ENCODE data around the gene PTK7.

Gene PTK7

GRCh38 chr6:43082806-43083655, 6.9 kb downstream of the PTK7 start:
- no peaks in the 10 kb centered on the region for H3K36me3 ChIP-seq (ENCODE audit: low read depth)
- no peaks in the 10 kb centered on the region for H3K9me3 ChIP-seq (ENCODE audit: severe bottlenecking)
- TF ChIP-seq, protein P1, sequence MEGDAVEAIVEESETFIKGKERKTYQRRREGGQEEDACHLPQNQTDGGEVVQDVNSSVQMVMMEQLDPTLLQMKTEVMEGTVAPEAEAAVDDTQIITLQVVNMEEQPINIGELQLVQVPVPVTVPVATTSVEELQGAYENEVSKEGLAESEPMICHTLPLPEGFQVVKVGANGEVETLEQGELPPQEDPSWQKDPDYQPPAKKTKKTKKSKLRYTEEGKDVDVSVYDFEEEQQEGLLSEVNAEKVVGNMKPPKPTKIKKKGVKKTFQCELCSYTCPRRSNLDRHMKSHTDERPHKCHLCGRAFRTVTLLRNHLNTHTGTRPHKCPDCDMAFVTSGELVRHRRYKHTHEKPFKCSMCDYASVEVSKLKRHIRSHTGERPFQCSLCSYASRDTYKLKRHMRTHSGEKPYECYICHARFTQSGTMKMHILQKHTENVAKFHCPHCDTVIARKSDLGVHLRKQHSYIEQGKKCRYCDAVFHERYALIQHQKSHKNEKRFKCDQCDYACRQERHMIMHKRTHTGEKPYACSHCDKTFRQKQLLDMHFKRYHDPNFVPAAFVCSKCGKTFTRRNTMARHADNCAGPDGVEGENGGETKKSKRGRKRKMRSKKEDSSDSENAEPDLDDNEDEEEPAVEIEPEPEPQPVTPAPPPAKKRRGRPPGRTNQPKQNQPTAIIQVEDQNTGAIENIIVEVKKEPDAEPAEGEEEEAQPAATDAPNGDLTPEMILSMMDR (IDR thresholded peaks at IDR 0.05; ENCODE audit: poor library complexity, severe bottlenecking), result no peak
- ATAC-seq (ENCODE audit: low read depth) (no peak), DNase-seq (ENCODE audit: low spot score) (no peak)
- H3K27me3 ChIP-seq (ENCODE audit: insufficient read depth, poor library complexity, severe bottlenecking), result no peaks in the 10 kb centered on the region
- no peak overlapping the region for H3K4me3 ChIP-seq (ENCODE audit: severe bottlenecking)
- H3K27ac ChIP-seq (ENCODE audit: poor library complexity, severe bottlenecking), result no peak overlapping the region
- H3K4me1 ChIP-seq (ENCODE audit: insufficient read depth, poor library complexity, severe bottlenecking), result peaks cover 3% of the 10 kb centered on the region

DNA sequence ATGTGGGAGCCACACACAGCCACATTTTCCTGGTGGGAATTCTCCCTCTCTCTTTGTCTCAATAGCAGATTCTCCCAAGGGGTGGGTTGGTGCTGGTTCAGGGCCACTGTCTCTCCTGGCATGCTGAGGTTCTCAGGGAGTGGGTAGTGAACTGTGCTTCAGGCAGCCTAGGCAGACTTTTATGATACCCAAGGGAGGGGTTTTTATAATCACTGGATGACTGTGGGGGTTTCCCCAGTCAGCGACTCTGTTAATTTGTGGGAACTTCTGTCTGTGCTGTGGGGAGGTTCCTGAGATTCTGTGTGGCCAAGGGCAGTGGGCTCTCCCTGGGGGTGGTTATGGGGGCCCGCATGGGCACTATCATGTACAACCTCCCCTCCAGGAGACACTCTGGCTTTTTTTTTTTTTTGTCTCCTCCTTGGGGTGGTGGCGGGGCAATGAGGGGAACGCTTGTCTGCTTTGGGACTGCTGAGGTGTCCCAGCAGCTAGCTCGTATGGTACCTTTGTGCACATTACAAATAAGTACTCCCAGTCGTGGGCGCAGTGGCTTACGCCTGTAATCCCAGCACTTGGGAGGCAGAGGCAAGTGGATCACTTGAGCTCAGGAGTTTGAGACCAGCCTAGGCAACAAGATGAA, 10.0 kb downstream of the PTK7 start:
- TF ChIP-seq, protein P1 (IDR thresholded peaks at IDR 0.05; ENCODE audit: poor library complexity, severe bottlenecking), result no peak
- peaks cover 28% of the 10 kb centered on the region for H3K4me1 ChIP-seq (ENCODE audit: insufficient read depth, poor library complexity, severe bottlenecking)
- H3K27me3 ChIP-seq (ENCODE audit: insufficient read depth, poor library complexity, severe bottlenecking), result no peaks in the 10 kb centered on the region
- no peak for DNase-seq (ENCODE audit: low spot score)
- H3K9me3 ChIP-seq (ENCODE audit: severe bottlenecking), result no peaks in the 10 kb centered on the region
- ATAC-seq (ENCODE audit: low read depth), result no peak
- H3K36me3 ChIP-seq (ENCODE audit: low read depth), result no peaks in the 10 kb centered on the region
- no peak overlapping the region for H3K4me3 ChIP-seq (ENCODE audit: severe bottlenecking)
- H3K27ac ChIP-seq (ENCODE audit: poor library complexity, severe bottlenecking), result no peak overlapping the region

GRCh38 chr6:43088654-43089056, 12.5 kb downstream of the PTK7 start:
- DNase-seq (ENCODE audit: low spot score) (peak; percentile 77), ATAC-seq (ENCODE audit: low read depth) (peak; percentile 94)
- no peaks in the 10 kb centered on the region for H3K9me3 ChIP-seq (ENCODE audit: severe bottlenecking)
- no peaks in the 10 kb centered on the region for H3K27me3 ChIP-seq (ENCODE audit: insufficient read depth, poor library complexity, severe bottlenecking)
- TF ChIP-seq, protein P1 (IDR thresholded peaks at IDR 0.05; ENCODE audit: poor library complexity, severe bottlenecking), result no peak
- H3K36me3 ChIP-seq (ENCODE audit: low read depth), result no peaks in the 10 kb centered on the region
- peak overlapping the region; percentile 62 for H3K27ac ChIP-seq (ENCODE audit: poor library complexity, severe bottlenecking)
- peaks cover 35% of the 10 kb centered on the region for H3K4me1 ChIP-seq (ENCODE audit: insufficient read depth, poor library complexity, severe bottlenecking)
- no peak overlapping the region for H3K4me3 ChIP-seq (ENCODE audit: severe bottlenecking)

- TF ChIP-seq, protein P1 (IDR thresholded peaks at IDR 0.05; ENCODE audit: poor library complexity, severe bottlenecking), result no peak
Measured at GRCh38 chr6:43089467-43089866, 13.4 kb downstream of the PTK7 start.

More at GRCh38 chr6:43089467-43089866, 13.4 kb downstream of the PTK7 start:
- Histone ChIP-seq H3K27me3 (ENCODE audit: insufficient read depth, poor library complexity, severe bottlenecking) (no peaks in the 10 kb centered on the region), H3K9me3 (ENCODE audit: severe bottlenecking) (no peaks in the 10 kb centered on the region), H3K4me1 (ENCODE audit: insufficient read depth, poor library complexity, severe bottlenecking) (peaks cover 39% of the 10 kb centered on the region), H3K4me3 (ENCODE audit: severe bottlenecking) (no peak overlapping the region), H3K27ac (ENCODE audit: poor library complexity, severe bottlenecking) (peak overlapping the region; percentile 62), H3K36me3 (ENCODE audit: low read depth) (no peaks in the 10 kb centered on the region)
- DNase-seq (ENCODE audit: low spot score) (no peak), ATAC-seq (ENCODE audit: low read depth) (no peak)

Measured in RWPE2 (cell line).